ENCODE results near the gene SSU72. TPM values are rescaled to one million over a fixed set of nuclear protein-coding genes. Genes with fewer than 3 reads are reported as not detected.

The SSU72 gene
- total RNA-seq, 1 donor from 2014 or later: 136 TPM

GRCh38 chr1:1610796-1611195 lies 36.1 kb upstream of the SSU72 start:
- no peak for DNase-seq (ENCODE audit: low read depth)
- TF ChIP-seq CTCF (conservative IDR thresholded peaks at IDR 0.05; ENCODE audit: low read depth, low read length): no peak
- H3K4me3 ChIP-seq (ENCODE audit: low read depth, low read length): no peak overlapping the region

- no peak for TF ChIP-seq CTCF (conservative IDR thresholded peaks at IDR 0.05; ENCODE audit: low read depth, low read length)
- DNase-seq (ENCODE audit: low read depth): no peak
These were observed 35.3 kb upstream of the SSU72 start for GRCh38 chr1:1609822-1610485.

GRCh38 chr1:1606232-1606631 lies 31.6 kb upstream of the SSU72 start:
- H3K4me3 ChIP-seq (ENCODE audit: low read depth, low read length): no peak overlapping the region
- no peak for TF ChIP-seq CTCF (conservative IDR thresholded peaks at IDR 0.05; ENCODE audit: low read depth, low read length)
- DNase-seq (ENCODE audit: low read depth): no peak

More at GRCh38 chr1:1609822-1610485, 35.3 kb upstream of the SSU72 start:
- H3K4me3 ChIP-seq (ENCODE audit: low read depth, low read length): no peak overlapping the region

- H3K4me3 ChIP-seq (ENCODE audit: low read depth, low read length): no peak overlapping the region
- TF ChIP-seq CTCF (conservative IDR thresholded peaks at IDR 0.05; ENCODE audit: low read depth, low read length): no peak
- DNase-seq (ENCODE audit: low read depth): no peak
These were observed 31.1 kb upstream of the SSU72 start for GRCh38 chr1:1605724-1606123.

GRCh38 chr1:1605034-1605591 lies 30.4 kb upstream of the SSU72 start:
- H3K4me3 ChIP-seq (ENCODE audit: low read depth, low read length): no peak overlapping the region
- no peak for TF ChIP-seq CTCF (conservative IDR thresholded peaks at IDR 0.05; ENCODE audit: low read depth, low read length)
- no peak for DNase-seq (ENCODE audit: low read depth)

- no peak for TF ChIP-seq CTCF (conservative IDR thresholded peaks at IDR 0.05; ENCODE audit: low read depth, low read length)
- DNase-seq (ENCODE audit: low read depth): no peak
- H3K4me3 ChIP-seq (ENCODE audit: low read depth, low read length): no peak overlapping the region
These were observed 29.8 kb upstream of the SSU72 start for GRCh38 chr1:1604374-1605033.

Measured in epithelial cell of proximal tubule (primary cell).